ENCODE results near the gene MME. TPM values are rescaled to one million over a fixed set of nuclear protein-coding genes. Genes with fewer than 3 reads are reported as not detected.
"Not testable (repeated sequence)": the region's sequence is repeated elsewhere in the genome, so short reads cannot be mapped to it uniquely, and the experiment has no call there.

MME gene
- total and polyA plus RNA-seq, 4 donors = 5.8 to 34.5 (median 7.2) TPM

GRCh38 chr3:155130001-155130400 lies 49.9 kb downstream of the MME start:
- H3K9me3 ChIP-seq (ENCODE audit: control insufficient read depth, insufficient read depth, low read length) = no peaks in the 10 kb centered on the region
- no peak overlapping the region for H3K4me3 ChIP-seq (ENCODE audit: low read depth, low read length)
- no peaks in the 10 kb centered on the region for H3K36me3 ChIP-seq (ENCODE audit: control insufficient read depth, insufficient read depth, low read length)
- H3K27me3 ChIP-seq (ENCODE audit: control insufficient read depth, insufficient read depth, low read length) = no peaks in the 10 kb centered on the region
- H3K27ac ChIP-seq (ENCODE audit: low read depth, low read length) = no peak overlapping the region
- no peaks in the 10 kb centered on the region for H3K4me1 ChIP-seq (ENCODE audit: control insufficient read depth, insufficient read depth, low read length)
- no peak for DNase-seq (ENCODE audit: low read depth in 4 of 6, low spot score in 6 of 6)

GRCh38 chr3:155131104-155131503 lies 51.0 kb downstream of the MME start:
- Histone ChIP-seq H3K27me3 (ENCODE audit: control insufficient read depth, insufficient read depth, low read length) (no peaks in the 10 kb centered on the region), H3K4me3 (ENCODE audit: low read depth, low read length) (no peak overlapping the region), H3K36me3 (ENCODE audit: control insufficient read depth, insufficient read depth, low read length) (no peaks in the 10 kb centered on the region), H3K27ac (ENCODE audit: low read depth, low read length) (no peak overlapping the region), H3K4me1 (ENCODE audit: control insufficient read depth, insufficient read depth, low read length) (no peaks in the 10 kb centered on the region), H3K9me3 (ENCODE audit: control insufficient read depth, insufficient read depth, low read length) (no peaks in the 10 kb centered on the region)
- 86% methylated on average over 1 of the region's 4 CpGs for WGBS (ENCODE audit: insufficient coverage)
- no peak for DNase-seq (ENCODE audit: low read depth in 4 of 6, low spot score in 6 of 6)

- not testable (repeated sequence) for H3K4me3 ChIP-seq (ENCODE audit: low read depth, low read length); H3K9me3 ChIP-seq (ENCODE audit: control insufficient read depth, insufficient read depth, low read length); DNase-seq (ENCODE audit: low read depth in 4 of 6, low spot score in 6 of 6); H3K4me1 ChIP-seq (ENCODE audit: control insufficient read depth, insufficient read depth, low read length); H3K27me3 ChIP-seq (ENCODE audit: control insufficient read depth, insufficient read depth, low read length); H3K36me3 ChIP-seq (ENCODE audit: control insufficient read depth, insufficient read depth, low read length); H3K27ac ChIP-seq (ENCODE audit: low read depth, low read length)
- no CpG with 5 or more reads among the region's 1 CpG for WGBS (ENCODE audit: insufficient coverage)
Observed at GRCh38 chr3:155134311-155134710, 54.2 kb downstream of the MME start.

GRCh38 chr3:155135003-155135402 lies 54.9 kb downstream of the MME start:
- Histone ChIP-seq H3K36me3 (ENCODE audit: control insufficient read depth, insufficient read depth, low read length) (no peaks in the 10 kb centered on the region), H3K4me1 (ENCODE audit: control insufficient read depth, insufficient read depth, low read length) (no peaks in the 10 kb centered on the region), H3K9me3 (ENCODE audit: control insufficient read depth, insufficient read depth, low read length) (no peaks in the 10 kb centered on the region), H3K27me3 (ENCODE audit: control insufficient read depth, insufficient read depth, low read length) (no peaks in the 10 kb centered on the region), H3K27ac (ENCODE audit: low read depth, low read length) (no peak overlapping the region), H3K4me3 (ENCODE audit: low read depth, low read length) (no peak overlapping the region)
- no peak for DNase-seq (ENCODE audit: low read depth in 4 of 6, low spot score in 6 of 6)

GRCh38 chr3:155138677-155139076 lies 58.6 kb downstream of the MME start:
- DNase-seq (ENCODE audit: low read depth in 4 of 6, low spot score in 6 of 6) = no peak
- no peak overlapping the region for H3K27ac ChIP-seq (ENCODE audit: low read depth, low read length)
- 53% methylated on average over 2 of the region's 4 CpGs for WGBS (ENCODE audit: insufficient coverage)
- H3K4me1 ChIP-seq (ENCODE audit: control insufficient read depth, insufficient read depth, low read length) = no peaks in the 10 kb centered on the region
- H3K27me3 ChIP-seq (ENCODE audit: control insufficient read depth, insufficient read depth, low read length) = no peaks in the 10 kb centered on the region
- no peaks in the 10 kb centered on the region for H3K9me3 ChIP-seq (ENCODE audit: control insufficient read depth, insufficient read depth, low read length)
- H3K36me3 ChIP-seq (ENCODE audit: control insufficient read depth, insufficient read depth, low read length) = no peaks in the 10 kb centered on the region
- H3K4me3 ChIP-seq (ENCODE audit: low read depth, low read length) = no peak overlapping the region

GRCh38 chr3:155147588-155147987 lies 67.5 kb downstream of the MME start:
- WGBS (ENCODE audit: insufficient coverage) = 83% methylated on average over 1 of the region's 1 CpG
- no peak for DNase-seq (ENCODE audit: low read depth in 4 of 6, low spot score in 6 of 6)

GRCh38 chr3:155149494-155149893 lies 69.4 kb downstream of the MME start:
- Histone ChIP-seq H3K9me3 (ENCODE audit: control insufficient read depth, insufficient read depth, low read length) (no peaks in the 10 kb centered on the region), H3K4me3 (ENCODE audit: low read depth, low read length) (no peak overlapping the region), H3K27ac (ENCODE audit: low read depth, low read length) (no peak overlapping the region), H3K4me1 (ENCODE audit: control insufficient read depth, insufficient read depth, low read length) (no peaks in the 10 kb centered on the region), H3K36me3 (ENCODE audit: control insufficient read depth, insufficient read depth, low read length) (no peaks in the 10 kb centered on the region), H3K27me3 (ENCODE audit: control insufficient read depth, insufficient read depth, low read length) (no peaks in the 10 kb centered on the region)
- no CpG with 5 or more reads among the region's 3 CpGs for WGBS (ENCODE audit: insufficient coverage)
- no peak for DNase-seq (ENCODE audit: low read depth in 4 of 6, low spot score in 6 of 6)

More at GRCh38 chr3:155147588-155147987, 67.5 kb downstream of the MME start:
- H3K36me3 ChIP-seq (ENCODE audit: control insufficient read depth, insufficient read depth, low read length) = no peaks in the 10 kb centered on the region
- no peak overlapping the region for H3K27ac ChIP-seq (ENCODE audit: low read depth, low read length)
- no peaks in the 10 kb centered on the region for H3K9me3 ChIP-seq (ENCODE audit: control insufficient read depth, insufficient read depth, low read length)
- H3K4me1 ChIP-seq (ENCODE audit: control insufficient read depth, insufficient read depth, low read length) = no peaks in the 10 kb centered on the region
- no peaks in the 10 kb centered on the region for H3K27me3 ChIP-seq (ENCODE audit: control insufficient read depth, insufficient read depth, low read length)
- H3K4me3 ChIP-seq (ENCODE audit: low read depth, low read length) = no peak overlapping the region

- no peak for DNase-seq (ENCODE audit: low read depth in 4 of 6, low spot score in 6 of 6)
- no peaks in the 10 kb centered on the region for H3K36me3 ChIP-seq (ENCODE audit: control insufficient read depth, insufficient read depth, low read length)
- 100% methylated on average over 1 of the region's 6 CpGs for WGBS (ENCODE audit: insufficient coverage)
- no peaks in the 10 kb centered on the region for H3K4me1 ChIP-seq (ENCODE audit: control insufficient read depth, insufficient read depth, low read length)
- H3K4me3 ChIP-seq (ENCODE audit: low read depth, low read length) = no peak overlapping the region
- H3K27ac ChIP-seq (ENCODE audit: low read depth, low read length) = no peak overlapping the region
- H3K9me3 ChIP-seq (ENCODE audit: control insufficient read depth, insufficient read depth, low read length) = no peaks in the 10 kb centered on the region
- no peaks in the 10 kb centered on the region for H3K27me3 ChIP-seq (ENCODE audit: control insufficient read depth, insufficient read depth, low read length)
Observed at GRCh38 chr3:155153242-155154186, 73.4 kb downstream of the MME start.

GRCh38 chr3:155154255-155154654 lies 74.1 kb downstream of the MME start:
- 100% methylated on average over 1 of the region's 3 CpGs for WGBS (ENCODE audit: insufficient coverage)

GRCh38 chr3:155158346-155159037 lies 78.4 kb downstream of the MME start:
- Histone ChIP-seq H3K36me3 (ENCODE audit: control insufficient read depth, insufficient read depth, low read length) (no peaks in the 10 kb centered on the region), H3K4me3 (ENCODE audit: low read depth, low read length) (no peak overlapping the region), H3K27me3 (ENCODE audit: control insufficient read depth, insufficient read depth, low read length) (no peaks in the 10 kb centered on the region), H3K27ac (ENCODE audit: low read depth, low read length) (no peak overlapping the region), H3K9me3 (ENCODE audit: control insufficient read depth, insufficient read depth, low read length) (no peaks in the 10 kb centered on the region), H3K4me1 (ENCODE audit: control insufficient read depth, insufficient read depth, low read length) (no peaks in the 10 kb centered on the region)
- WGBS (ENCODE audit: insufficient coverage) = 100% methylated on average over 1 of the region's 9 CpGs
- DNase-seq (ENCODE audit: low read depth in 4 of 6, low spot score in 6 of 6) = no peak

More at GRCh38 chr3:155154255-155154654, 74.1 kb downstream of the MME start:
- Histone ChIP-seq H3K27me3 (ENCODE audit: control insufficient read depth, insufficient read depth, low read length) (no peaks in the 10 kb centered on the region), H3K9me3 (ENCODE audit: control insufficient read depth, insufficient read depth, low read length) (no peaks in the 10 kb centered on the region), H3K36me3 (ENCODE audit: control insufficient read depth, insufficient read depth, low read length) (no peaks in the 10 kb centered on the region), H3K4me1 (ENCODE audit: control insufficient read depth, insufficient read depth, low read length) (no peaks in the 10 kb centered on the region), H3K27ac (ENCODE audit: low read depth, low read length) (no peak overlapping the region), H3K4me3 (ENCODE audit: low read depth, low read length) (no peak overlapping the region)
- no peak for DNase-seq (ENCODE audit: low read depth in 4 of 6, low spot score in 6 of 6)
